Activated naive CD8-positive, alpha-beta T cell treated with anti-CD3 and anti-CD28 coated beads for 36 hours (primary cell): ENCODE measurements around the gene CYRIA. TPM values are rescaled to one million over a fixed set of nuclear protein-coding genes. Genes with fewer than 3 reads are reported as not detected.

Experiments
- DNase-seq: peaks from one replicate; pipeline ENCODE4 v3.0.0; 2021
- H3K27ac Mint-ChIP-seq: one replicate; pipeline ENCODE4 v1.8.0; 2022; ENCODE audit warnings: mild to moderate bottlenecking, moderate library complexity, mixed read lengths
- H3K27me3 Mint-ChIP-seq: one replicate; pipeline ENCODE4 v1.8.0; 2022; ENCODE audit warnings: mild to moderate bottlenecking, mixed read lengths
- H3K36me3 Mint-ChIP-seq: one replicate; pipeline ENCODE4 v1.8.0; 2021; ENCODE audit warnings: mild to moderate bottlenecking, mixed read lengths
- H3K4me1 Mint-ChIP-seq: one replicate; pipeline ENCODE4 v1.8.0; 2021; ENCODE audit warnings: mixed read lengths
- H3K4me3 Mint-ChIP-seq: one replicate; pipeline ENCODE4 v1.8.0; 2022; ENCODE audit warnings: mild to moderate bottlenecking, moderate library complexity, mixed read lengths
- H3K9me3 Mint-ChIP-seq: one replicate; pipeline ENCODE4 v1.8.0; 2022; ENCODE audit warnings: mixed read lengths
- total RNA-seq, 2 experiments: library from RNA; stranded (reverse); gene quantifications; one replicate each; pipeline ENCODE4 v1.2.3, GENCODE V29; 2021

The CYRIA gene
- total RNA-seq, 2 experiments from 2014 or later, result 0.14 to 0.16 TPM

DNA sequence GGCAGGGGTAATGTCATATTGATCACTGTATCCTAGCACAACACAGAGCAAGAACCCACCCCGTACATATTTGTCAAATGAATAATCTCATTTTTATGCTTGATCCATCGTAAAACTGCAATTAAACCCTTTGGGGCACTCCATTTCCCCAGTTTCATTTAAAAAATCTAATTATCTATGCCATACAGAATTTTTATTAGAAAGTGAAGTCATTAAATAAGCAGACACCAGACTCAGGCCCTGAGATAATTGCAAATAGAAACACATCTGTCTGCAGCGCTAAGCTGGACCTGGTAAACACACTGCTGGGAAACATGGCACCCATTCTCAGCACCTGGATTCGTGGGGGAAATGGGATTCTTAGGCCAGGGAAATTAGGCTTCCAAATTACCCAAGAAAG is 5.1 kb downstream of the CYRIA start:
- H3K36me3 Mint-ChIP-seq, result no peaks in the 10 kb centered on the region
- H3K4me3 Mint-ChIP-seq, result no peak overlapping the region
- H3K9me3 Mint-ChIP-seq, result no peaks in the 10 kb centered on the region
- no peak overlapping the region for H3K27ac Mint-ChIP-seq
- no peak for DNase-seq
- H3K27me3 Mint-ChIP-seq, result peaks cover 40% of the 10 kb centered on the region
- H3K4me1 Mint-ChIP-seq, result peaks cover 6% of the 10 kb centered on the region

DNA sequence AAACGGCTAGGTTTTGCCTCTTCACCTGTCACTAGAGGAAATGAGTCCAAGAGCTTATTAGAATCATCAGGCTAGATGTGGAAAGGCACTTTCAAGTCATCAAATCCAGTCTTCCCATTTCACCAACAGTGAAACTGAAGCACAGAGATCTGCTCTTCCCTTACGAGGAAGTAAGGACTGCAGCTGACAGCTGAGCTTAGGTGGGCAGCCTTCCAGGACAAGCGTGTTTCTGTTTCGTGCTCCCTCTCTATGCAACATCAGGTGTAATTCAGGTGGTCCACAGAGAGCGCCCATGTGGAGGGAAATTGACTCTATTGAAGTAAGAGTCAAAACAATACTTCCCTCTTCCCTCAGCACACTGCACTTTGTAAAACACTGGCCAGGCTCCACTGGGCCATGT is 5.5 kb downstream of the CYRIA start:
- H3K27ac Mint-ChIP-seq, result no peak overlapping the region
- no peaks in the 10 kb centered on the region for H3K9me3 Mint-ChIP-seq
- peaks cover 36% of the 10 kb centered on the region for H3K27me3 Mint-ChIP-seq
- DNase-seq, result no peak
- H3K4me1 Mint-ChIP-seq, result peaks cover 4% of the 10 kb centered on the region
- no peak overlapping the region for H3K4me3 Mint-ChIP-seq
- H3K36me3 Mint-ChIP-seq, result no peaks in the 10 kb centered on the region

DNA sequence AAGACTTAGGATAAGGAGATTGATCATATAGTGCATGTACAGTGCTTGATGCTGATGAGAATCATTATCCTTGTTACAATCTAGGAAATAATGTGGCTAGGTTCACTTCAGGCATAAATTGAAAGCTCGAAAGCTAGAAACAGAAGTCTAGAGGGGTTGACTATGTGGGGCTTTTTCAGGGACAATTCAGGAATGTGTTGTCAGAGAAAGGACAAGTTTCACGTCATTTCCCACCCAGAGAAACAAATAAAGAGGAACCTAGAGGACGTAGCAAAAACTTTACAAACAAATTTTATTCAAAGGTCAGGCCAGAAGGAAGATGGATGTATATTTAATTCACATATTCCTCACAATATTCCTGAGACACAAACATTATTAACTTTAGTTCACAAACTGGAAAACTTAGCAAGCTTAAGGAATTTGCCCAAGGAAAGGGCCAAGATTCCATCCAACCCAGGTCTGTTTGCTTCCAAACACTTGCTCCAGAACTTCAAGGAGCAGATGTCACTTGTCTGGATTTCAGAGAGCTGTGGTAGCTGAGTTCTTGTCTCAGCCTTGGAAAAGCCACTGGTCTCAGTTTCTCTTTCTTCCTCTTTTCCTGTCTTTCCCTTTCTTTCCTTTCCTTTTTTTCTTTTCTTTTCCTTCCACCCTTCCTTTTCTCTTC is 7.4 kb downstream of the CYRIA start:
- H3K4me1 Mint-ChIP-seq, result no peaks in the 10 kb centered on the region

DNA sequence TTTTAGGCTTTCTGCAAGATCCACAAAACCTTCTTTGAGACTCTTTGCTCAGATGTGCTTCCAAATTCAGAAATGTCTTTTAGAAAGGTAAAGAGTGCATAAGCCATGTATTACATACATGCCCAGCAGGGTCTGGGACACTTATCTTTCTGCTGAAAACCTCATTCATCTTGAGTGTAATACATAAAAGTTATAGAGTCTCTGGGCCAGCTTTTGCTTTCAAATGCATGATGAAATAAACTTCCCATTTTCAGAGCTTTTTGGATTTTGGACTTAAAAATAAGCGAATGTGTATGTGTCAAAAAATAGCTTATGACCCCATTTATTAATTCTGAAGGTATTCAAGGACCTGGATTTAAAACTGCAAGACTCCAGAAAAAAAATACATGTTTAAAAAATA is 8.0 kb downstream of the CYRIA start:
- Mint-ChIP-seq H3K4me1 (no peaks in the 10 kb centered on the region), H3K9me3 (no peaks in the 10 kb centered on the region), H3K27ac (no peak overlapping the region), H3K27me3 (peaks cover 12% of the 10 kb centered on the region), H3K4me3 (no peak overlapping the region), H3K36me3 (no peaks in the 10 kb centered on the region)
- DNase-seq, result no peak

More for the DNA sequence above, 7.4 kb downstream of the CYRIA start:
- H3K27me3 Mint-ChIP-seq, result peaks cover 17% of the 10 kb centered on the region
- no peaks in the 10 kb centered on the region for H3K9me3 Mint-ChIP-seq
- no peak overlapping the region for H3K27ac Mint-ChIP-seq
- no peaks in the 10 kb centered on the region for H3K36me3 Mint-ChIP-seq
- no peak overlapping the region for H3K4me3 Mint-ChIP-seq
- no peak for DNase-seq

DNA sequence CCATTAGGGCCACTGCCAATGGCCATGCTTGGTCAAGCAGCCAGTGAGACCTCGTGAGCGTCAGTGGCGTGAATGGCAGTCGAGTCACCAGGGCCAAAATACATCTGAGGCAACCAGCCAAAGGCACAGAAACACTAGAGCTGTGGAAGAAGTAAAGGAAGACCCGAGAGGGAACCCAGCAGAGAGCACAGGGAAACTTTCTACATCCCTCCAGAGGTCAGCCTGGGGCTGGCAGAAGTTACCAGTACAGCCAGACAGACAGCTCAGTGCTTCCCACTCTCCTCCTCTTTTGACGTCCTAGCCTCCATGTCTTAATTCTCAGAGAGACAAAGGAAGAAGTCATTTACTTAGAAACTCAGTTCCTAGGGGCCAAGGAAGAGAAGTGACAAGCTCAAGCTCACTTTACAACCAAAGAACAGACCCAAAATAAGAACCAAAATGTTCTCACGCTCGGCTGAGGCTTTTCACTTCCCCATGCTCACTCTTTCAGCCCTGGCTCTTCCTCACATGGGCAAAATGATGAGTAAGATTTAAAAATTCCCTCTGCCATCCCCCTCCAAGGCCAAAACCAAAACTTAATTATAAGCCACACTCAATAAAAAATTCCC is 8.7 kb downstream of the CYRIA start:
- no peaks in the 10 kb centered on the region for H3K4me1 Mint-ChIP-seq
- no peak overlapping the region for H3K4me3 Mint-ChIP-seq
- DNase-seq, result no peak
- peaks cover 9% of the 10 kb centered on the region for H3K27me3 Mint-ChIP-seq
- H3K27ac Mint-ChIP-seq, result no peak overlapping the region
- no peaks in the 10 kb centered on the region for H3K9me3 Mint-ChIP-seq
- H3K36me3 Mint-ChIP-seq, result no peaks in the 10 kb centered on the region

DNA sequence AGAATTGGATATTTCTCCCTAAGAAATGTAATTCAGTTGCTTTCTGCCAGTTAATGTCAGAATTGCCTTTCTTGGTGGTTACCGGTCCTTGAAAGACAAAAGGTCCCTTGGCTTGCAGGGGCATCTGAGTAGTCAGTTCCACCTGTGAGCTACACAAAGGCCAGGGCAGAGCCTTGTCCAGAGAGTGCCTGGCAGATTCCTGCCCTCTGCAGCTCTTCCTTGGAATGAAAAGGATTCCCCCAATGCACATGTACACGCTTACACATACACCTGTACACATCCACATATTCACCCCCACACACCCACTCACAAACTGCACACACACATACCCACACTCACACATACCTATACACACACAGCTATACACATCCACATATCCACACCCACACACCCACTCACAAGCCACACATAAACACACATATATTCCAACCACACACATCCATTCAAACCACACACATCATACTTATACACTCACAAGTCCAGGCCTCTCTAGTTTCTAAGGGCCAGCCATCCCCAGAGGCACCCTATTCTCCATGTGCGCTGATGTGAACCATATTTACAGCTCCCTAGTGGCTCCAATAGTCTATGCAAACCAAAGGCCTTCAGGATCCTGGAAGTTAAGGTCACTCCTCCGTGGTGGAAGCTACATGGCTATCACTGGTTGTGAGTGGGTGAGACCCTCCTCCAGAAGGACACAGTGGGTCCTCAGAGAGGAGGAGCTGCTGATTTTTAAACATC is 9.6 kb downstream of the CYRIA start:
- Mint-ChIP-seq H3K4me1 (no peaks in the 10 kb centered on the region), H3K27me3 (peaks cover 9% of the 10 kb centered on the region), H3K36me3 (no peaks in the 10 kb centered on the region), H3K27ac (no peak overlapping the region), H3K4me3 (no peak overlapping the region), H3K9me3 (no peaks in the 10 kb centered on the region)
- no peak for DNase-seq

DNA sequence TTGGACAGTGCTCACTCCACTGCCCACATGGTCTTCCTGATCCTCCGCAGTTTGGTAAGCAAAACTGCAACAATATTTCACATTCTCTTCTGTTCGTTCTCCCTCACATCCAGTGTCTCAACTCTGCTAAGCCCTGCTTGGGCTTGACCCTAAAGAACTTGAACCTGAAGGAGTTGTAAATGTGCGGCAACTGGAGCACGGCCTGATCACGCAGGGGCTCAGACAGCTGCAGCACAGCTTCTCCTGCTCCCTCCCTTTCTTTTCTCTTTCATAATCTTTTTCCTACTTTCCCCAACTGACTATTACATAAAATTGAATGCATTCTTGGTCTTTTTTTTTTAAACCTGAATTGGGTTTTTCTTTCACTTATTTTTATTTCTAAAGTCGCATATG is 10.2 kb downstream of the CYRIA start:
- Mint-ChIP-seq H3K27me3 (peaks cover 9% of the 10 kb centered on the region), H3K9me3 (no peaks in the 10 kb centered on the region), H3K4me3 (no peak overlapping the region), H3K27ac (no peak overlapping the region), H3K4me1 (no peaks in the 10 kb centered on the region), H3K36me3 (no peaks in the 10 kb centered on the region)
- DNase-seq, result no peak

DNA sequence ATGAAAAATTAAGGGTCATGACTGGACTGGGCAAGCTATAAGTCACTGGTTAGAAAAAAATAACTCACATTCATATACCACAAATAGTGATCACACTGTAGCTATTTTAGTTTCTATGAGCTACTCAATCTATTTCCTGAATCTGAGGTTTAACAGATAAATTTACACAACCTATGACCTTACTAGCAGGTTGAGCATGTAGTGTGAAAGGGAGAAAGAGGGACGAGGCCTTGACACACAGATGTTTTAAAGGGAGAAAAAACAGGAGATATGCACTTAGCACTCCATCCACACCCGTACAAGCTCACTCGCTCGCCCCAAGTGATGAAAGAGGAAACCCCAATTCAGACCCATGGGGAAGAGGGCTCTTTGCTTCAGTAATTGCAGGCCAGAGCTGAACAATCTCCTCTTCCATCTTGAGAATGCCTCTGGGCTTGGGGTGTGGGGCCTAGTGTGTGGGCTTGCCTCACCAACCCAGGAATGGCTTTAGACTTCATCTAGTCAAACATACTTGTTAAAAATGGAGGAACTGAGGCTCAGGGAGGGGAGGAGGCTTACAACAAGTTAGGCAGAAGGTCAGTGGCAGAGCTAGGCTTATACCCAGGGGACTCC is 10.7 kb downstream of the CYRIA start:
- DNase-seq, result no peak
- no peak overlapping the region for H3K27ac Mint-ChIP-seq
- no peak overlapping the region for H3K4me3 Mint-ChIP-seq
- H3K4me1 Mint-ChIP-seq, result no peaks in the 10 kb centered on the region
- no peaks in the 10 kb centered on the region for H3K36me3 Mint-ChIP-seq
- no peaks in the 10 kb centered on the region for H3K9me3 Mint-ChIP-seq
- peaks cover 9% of the 10 kb centered on the region for H3K27me3 Mint-ChIP-seq

DNA sequence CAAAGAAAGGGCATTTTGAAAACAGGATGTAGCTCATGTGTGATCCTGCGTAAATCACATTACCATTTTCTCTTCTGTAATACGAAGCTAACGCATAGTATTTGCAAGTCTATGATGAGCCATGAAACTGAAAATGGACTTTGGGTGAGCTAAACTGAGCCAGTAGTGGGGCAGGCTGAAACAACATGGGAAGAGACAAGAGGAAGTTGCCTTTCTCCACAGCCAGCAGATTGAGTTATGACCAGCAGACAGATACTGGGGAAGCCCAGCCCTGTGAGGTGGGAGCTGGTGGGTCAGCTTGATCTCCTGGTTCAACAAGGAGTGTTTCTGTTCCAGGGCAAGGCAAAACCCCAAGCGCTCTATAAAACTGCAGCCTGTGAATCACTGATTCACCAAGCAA is 11.8 kb downstream of the CYRIA start:
- peaks cover 3% of the 10 kb centered on the region for H3K27me3 Mint-ChIP-seq
- DNase-seq, result no peak
- no peaks in the 10 kb centered on the region for H3K36me3 Mint-ChIP-seq
- no peak overlapping the region for H3K4me3 Mint-ChIP-seq
- H3K9me3 Mint-ChIP-seq, result no peaks in the 10 kb centered on the region
- H3K4me1 Mint-ChIP-seq, result no peaks in the 10 kb centered on the region
- H3K27ac Mint-ChIP-seq, result no peak overlapping the region

DNA sequence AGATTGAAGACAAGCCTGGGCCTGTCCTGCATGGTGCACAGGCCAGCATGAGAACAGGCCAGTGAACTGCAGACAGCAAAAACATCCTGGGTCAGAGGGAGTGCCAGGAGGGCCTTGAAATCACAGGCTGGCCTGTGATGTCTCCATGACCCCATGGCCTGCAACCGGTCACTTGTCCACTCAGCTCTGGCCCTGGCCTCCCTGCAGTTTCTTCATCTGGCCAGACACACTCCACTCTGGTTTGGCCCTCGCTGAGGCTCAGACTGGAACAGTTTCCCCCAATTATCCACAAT is 12.6 kb downstream of the CYRIA start:
- Mint-ChIP-seq H3K27ac (no peak overlapping the region), H3K4me1 (no peaks in the 10 kb centered on the region), H3K4me3 (no peak overlapping the region), H3K36me3 (no peaks in the 10 kb centered on the region), H3K27me3 (no peaks in the 10 kb centered on the region), H3K9me3 (no peaks in the 10 kb centered on the region)
- no peak for DNase-seq

DNA sequence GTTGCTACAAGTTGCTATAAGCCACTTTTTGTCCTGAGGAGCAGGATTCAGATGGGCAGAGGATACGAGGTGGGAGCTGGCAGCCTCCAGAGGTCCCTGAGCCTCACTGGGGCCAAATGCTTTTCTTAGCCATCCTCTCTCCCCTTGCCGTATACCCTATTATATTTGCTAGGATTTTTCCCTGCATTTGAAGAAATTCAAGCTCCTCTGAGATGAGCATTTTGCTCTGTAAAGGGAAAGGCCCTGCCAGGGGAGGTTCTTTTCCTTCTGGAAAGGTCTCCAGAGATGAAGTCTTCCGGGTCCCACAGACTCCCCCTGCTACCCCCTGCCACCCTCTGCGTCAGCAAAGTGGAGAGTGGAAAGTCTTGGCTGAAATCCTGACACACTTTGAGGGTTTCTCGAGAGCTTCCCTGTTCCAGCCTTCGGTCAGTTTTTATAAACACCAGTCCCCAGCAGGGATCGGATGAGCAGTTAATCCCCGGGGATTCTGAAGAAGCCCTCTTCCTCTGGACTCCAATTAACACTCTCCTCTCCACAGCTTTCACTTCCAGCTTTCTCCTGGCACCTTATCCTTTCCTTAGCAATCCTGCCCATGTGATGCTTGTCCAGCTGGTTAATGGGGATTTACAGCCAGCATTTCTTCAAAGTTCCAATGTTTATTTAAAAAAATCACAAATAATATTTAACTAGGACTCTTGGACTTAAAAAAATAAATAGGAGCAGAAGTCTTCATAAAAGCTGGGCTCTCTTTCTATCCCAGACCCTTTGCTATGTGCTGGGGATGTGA is 13.1 kb downstream of the CYRIA start:
- Mint-ChIP-seq H3K4me1 (no peaks in the 10 kb centered on the region), H3K4me3 (no peak overlapping the region), H3K9me3 (no peaks in the 10 kb centered on the region), H3K36me3 (no peaks in the 10 kb centered on the region), H3K27ac (no peak overlapping the region), H3K27me3 (no peaks in the 10 kb centered on the region)
- DNase-seq, result no peak

DNA sequence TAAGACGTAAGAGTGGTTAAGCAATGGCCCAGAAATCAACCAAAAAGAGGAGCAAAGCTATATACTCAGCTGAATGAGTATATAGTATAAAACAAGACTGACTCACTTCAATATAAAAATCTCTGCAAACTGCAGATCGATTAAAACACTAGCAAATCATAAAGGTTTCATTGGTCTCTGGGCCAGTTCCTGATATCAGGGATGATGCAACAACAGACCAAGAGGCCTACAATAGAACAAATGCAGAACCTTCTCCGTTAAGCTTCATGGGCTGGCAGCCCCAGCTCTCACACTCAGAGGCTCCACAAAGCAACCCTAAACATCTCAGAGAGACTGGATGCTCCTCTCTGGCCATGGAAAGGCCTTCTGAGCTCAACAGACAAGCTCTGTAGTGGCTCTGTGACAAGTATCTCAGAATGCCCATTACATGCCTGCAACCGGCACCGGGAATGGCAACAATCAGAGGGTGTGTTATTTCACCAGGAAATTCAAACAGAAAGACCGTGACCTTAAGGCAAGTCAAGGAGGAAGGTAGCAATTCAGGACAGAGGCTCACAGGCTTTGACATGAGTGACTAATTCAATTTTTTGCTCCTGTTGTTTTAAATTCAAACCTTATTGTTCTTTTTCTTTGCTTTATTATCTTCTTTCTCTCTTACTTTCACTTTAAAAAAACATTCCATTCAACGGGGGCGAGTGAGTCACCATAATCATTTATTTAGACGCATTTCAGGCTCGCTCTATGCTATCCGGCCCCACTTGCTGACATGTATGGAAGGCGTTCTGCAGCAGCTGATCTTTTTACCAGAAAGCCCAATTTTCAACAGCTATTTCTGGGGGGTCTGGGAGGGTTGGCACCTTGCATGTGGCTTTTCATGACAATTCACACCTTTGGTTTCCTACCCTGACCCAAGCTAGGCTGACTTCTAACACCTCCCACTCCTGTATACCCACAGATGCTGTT is 15.1 kb downstream of the CYRIA start:
- Mint-ChIP-seq H3K9me3 (no peaks in the 10 kb centered on the region), H3K27ac (no peak overlapping the region), H3K36me3 (no peaks in the 10 kb centered on the region), H3K4me3 (no peak overlapping the region), H3K4me1 (no peaks in the 10 kb centered on the region), H3K27me3 (no peaks in the 10 kb centered on the region)
- DNase-seq, result no peak

DNA sequence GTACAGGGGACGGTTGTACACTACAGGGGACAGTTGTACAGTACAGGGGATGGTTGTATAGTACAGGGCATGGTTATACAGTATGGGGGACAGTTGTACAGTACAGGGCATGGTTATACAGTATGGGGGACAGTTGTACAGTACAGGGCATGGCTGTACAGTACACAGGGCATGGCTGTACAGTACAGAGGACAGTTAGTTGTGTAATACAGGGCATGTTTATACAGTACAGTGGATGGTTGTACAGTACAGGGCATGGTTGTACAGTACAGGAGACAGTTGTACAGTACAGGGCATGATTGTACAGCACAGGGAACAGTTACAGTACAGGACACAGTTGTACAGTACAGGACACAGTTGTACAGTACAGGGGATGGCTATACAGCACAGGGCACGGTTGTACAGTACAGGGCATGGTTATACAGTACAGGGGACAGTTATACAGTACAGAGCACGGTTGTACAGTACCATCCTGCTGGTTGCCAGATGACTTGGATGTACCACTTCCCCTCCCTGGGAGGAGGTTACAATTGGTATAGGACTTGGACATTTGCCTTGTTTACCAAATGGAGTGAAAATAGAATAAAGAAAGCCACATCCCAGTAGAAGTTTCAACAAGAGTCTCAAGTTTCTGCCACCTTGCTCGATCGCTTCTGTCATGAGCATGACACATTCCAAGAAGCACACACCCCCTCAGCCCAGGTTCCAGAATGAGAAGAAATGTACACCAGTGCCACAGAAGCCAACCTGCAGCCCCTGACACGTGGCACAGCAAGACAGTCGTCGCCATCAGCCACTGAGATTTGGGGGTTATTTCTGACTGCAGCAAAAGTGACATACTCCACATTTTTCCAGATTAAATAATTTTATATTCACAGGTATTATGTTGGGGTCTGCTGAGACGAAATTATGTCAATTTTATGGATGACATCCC is 16.0 kb downstream of the CYRIA start:
- H3K4me1 Mint-ChIP-seq, result no peaks in the 10 kb centered on the region
- DNase-seq, result no peak
- no peaks in the 10 kb centered on the region for H3K36me3 Mint-ChIP-seq
- H3K9me3 Mint-ChIP-seq, result no peaks in the 10 kb centered on the region
- H3K4me3 Mint-ChIP-seq, result no peak overlapping the region
- no peak overlapping the region for H3K27ac Mint-ChIP-seq
- no peaks in the 10 kb centered on the region for H3K27me3 Mint-ChIP-seq
